ENCODE data around the gene PLN.

Gene PLN

GRCh38 chr6:118511930-118512715, 36.0 kb upstream of the PLN start:
- Histone ChIP-seq H3K27ac (ENCODE audit: low read length) (no peak overlapping the region), H3K9me3 (ENCODE audit: control insufficient read depth in 1 of 2, low read length in 2 of 2) (no peaks in the 10 kb centered on the region), H3K4me1 (ENCODE audit: control insufficient read depth in 1 of 2, insufficient read depth in 2 of 2, low read length in 2 of 2) (peaks cover 0 to 4% of the 10 kb centered on the region in 2 donors), H3K36me3 (ENCODE audit: control insufficient read depth in 1 of 2, insufficient read depth in 2 of 2, low read length in 2 of 2) (no peaks in the 10 kb centered on the region), H3K27me3 (ENCODE audit: low read depth, low read length) (no peaks in the 10 kb centered on the region), H3K4me3 (ENCODE audit: low read depth in 1 of 2, low read length in 2 of 2) (no peak overlapping the region)

GRCh38 chr6:118514689-118515088, 33.4 kb upstream of the PLN start:
- Histone ChIP-seq H3K27ac (ENCODE audit: low read length) (no peak overlapping the region), H3K4me1 (ENCODE audit: control insufficient read depth in 1 of 2, insufficient read depth in 2 of 2, low read length in 2 of 2) (peaks cover 0 to 4% of the 10 kb centered on the region in 2 donors), H3K36me3 (ENCODE audit: control insufficient read depth in 1 of 2, insufficient read depth in 2 of 2, low read length in 2 of 2) (no peaks in the 10 kb centered on the region), H3K9me3 (ENCODE audit: control insufficient read depth in 1 of 2, low read length in 2 of 2) (no peaks in the 10 kb centered on the region), H3K4me3 (ENCODE audit: low read depth in 1 of 2, low read length in 2 of 2) (no peak overlapping the region), H3K27me3 (ENCODE audit: low read depth, low read length) (no peaks in the 10 kb centered on the region)

- Histone ChIP-seq H3K27me3 (ENCODE audit: low read depth, low read length) (no peaks in the 10 kb centered on the region), H3K27ac (ENCODE audit: low read length) (no peak overlapping the region), H3K4me1 (ENCODE audit: control insufficient read depth in 1 of 2, insufficient read depth in 2 of 2, low read length in 2 of 2) (peaks cover 0 to 5% of the 10 kb centered on the region in 2 donors), H3K36me3 (ENCODE audit: control insufficient read depth in 1 of 2, insufficient read depth in 2 of 2, low read length in 2 of 2) (no peaks in the 10 kb centered on the region), H3K4me3 (ENCODE audit: low read depth in 1 of 2, low read length in 2 of 2) (no peak overlapping the region), H3K9me3 (ENCODE audit: control insufficient read depth in 1 of 2, low read length in 2 of 2) (no peaks in the 10 kb centered on the region)
Observed at GRCh38 chr6:118522422-118522821, 25.7 kb upstream of the PLN start.

GRCh38 chr6:118523216-118523615, 24.9 kb upstream of the PLN start:
- Histone ChIP-seq H3K4me3 (ENCODE audit: low read depth in 1 of 2, low read length in 2 of 2) (no peak overlapping the region), H3K27ac (ENCODE audit: low read length) (no peak overlapping the region), H3K27me3 (ENCODE audit: low read depth, low read length) (no peaks in the 10 kb centered on the region), H3K9me3 (ENCODE audit: control insufficient read depth in 1 of 2, low read length in 2 of 2) (no peaks in the 10 kb centered on the region), H3K4me1 (ENCODE audit: control insufficient read depth in 1 of 2, insufficient read depth in 2 of 2, low read length in 2 of 2) (peaks cover 0 to 8% of the 10 kb centered on the region in 2 donors), H3K36me3 (ENCODE audit: control insufficient read depth in 1 of 2, insufficient read depth in 2 of 2, low read length in 2 of 2) (no peaks in the 10 kb centered on the region)

GRCh38 chr6:118524686-118525085, 23.4 kb upstream of the PLN start:
- H3K27me3 ChIP-seq (ENCODE audit: low read depth, low read length) = no peaks in the 10 kb centered on the region
- H3K27ac ChIP-seq (ENCODE audit: low read length) = no peak overlapping the region
- H3K4me1 ChIP-seq (ENCODE audit: control insufficient read depth in 1 of 2, insufficient read depth in 2 of 2, low read length in 2 of 2) = peaks cover 0 to 17% of the 10 kb centered on the region in 2 donors
- H3K4me3 ChIP-seq (ENCODE audit: low read depth in 1 of 2, low read length in 2 of 2) = no peak overlapping the region
- H3K9me3 ChIP-seq (ENCODE audit: control insufficient read depth in 1 of 2, low read length in 2 of 2) = no peaks in the 10 kb centered on the region
- H3K36me3 ChIP-seq (ENCODE audit: control insufficient read depth in 1 of 2, insufficient read depth in 2 of 2, low read length in 2 of 2) = no peaks in the 10 kb centered on the region

- Histone ChIP-seq H3K4me1 (ENCODE audit: control insufficient read depth in 1 of 2, insufficient read depth in 2 of 2, low read length in 2 of 2) (peaks cover 0 to 17% of the 10 kb centered on the region in 2 donors), H3K27me3 (ENCODE audit: low read depth, low read length) (no peaks in the 10 kb centered on the region), H3K9me3 (ENCODE audit: control insufficient read depth in 1 of 2, low read length in 2 of 2) (peaks cover 0 to 4% of the 10 kb centered on the region in 2 donors), H3K4me3 (ENCODE audit: low read depth in 1 of 2, low read length in 2 of 2) (no peak overlapping the region), H3K36me3 (ENCODE audit: control insufficient read depth in 1 of 2, insufficient read depth in 2 of 2, low read length in 2 of 2) (no peaks in the 10 kb centered on the region), H3K27ac (ENCODE audit: low read length) (no peak overlapping the region)
Observed at GRCh38 chr6:118525913-118526780, 21.9 kb upstream of the PLN start.

- Histone ChIP-seq H3K27ac (ENCODE audit: low read length) (no peak overlapping the region), H3K36me3 (ENCODE audit: control insufficient read depth in 1 of 2, insufficient read depth in 2 of 2, low read length in 2 of 2) (no peaks in the 10 kb centered on the region), H3K4me3 (ENCODE audit: low read depth in 1 of 2, low read length in 2 of 2) (no peak overlapping the region), H3K27me3 (ENCODE audit: low read depth, low read length) (no peaks in the 10 kb centered on the region), H3K9me3 (ENCODE audit: control insufficient read depth in 1 of 2, low read length in 2 of 2) (peaks cover 0 to 4% of the 10 kb centered on the region in 2 donors), H3K4me1 (ENCODE audit: control insufficient read depth in 1 of 2, insufficient read depth in 2 of 2, low read length in 2 of 2) (peaks cover 0 to 17% of the 10 kb centered on the region in 2 donors)
Observed at GRCh38 chr6:118528129-118528528, 20.0 kb upstream of the PLN start.

- no peaks in the 10 kb centered on the region for H3K36me3 ChIP-seq (ENCODE audit: control insufficient read depth in 1 of 2, insufficient read depth in 2 of 2, low read length in 2 of 2)
- no peaks in the 10 kb centered on the region for H3K27me3 ChIP-seq (ENCODE audit: low read depth, low read length)
- H3K27ac ChIP-seq (ENCODE audit: low read length) = no peak overlapping the region
- H3K4me1 ChIP-seq (ENCODE audit: control insufficient read depth in 1 of 2, insufficient read depth in 2 of 2, low read length in 2 of 2) = peaks cover 0 to 17% of the 10 kb centered on the region in 2 donors
- peaks cover 0 to 4% of the 10 kb centered on the region in 2 donors for H3K9me3 ChIP-seq (ENCODE audit: control insufficient read depth in 1 of 2, low read length in 2 of 2)
- no peak overlapping the region for H3K4me3 ChIP-seq (ENCODE audit: low read depth in 1 of 2, low read length in 2 of 2)
Observed at GRCh38 chr6:118529756-118530155, 18.3 kb upstream of the PLN start.

GRCh38 chr6:118530942-118531341, 17.2 kb upstream of the PLN start:
- Histone ChIP-seq H3K9me3 (ENCODE audit: control insufficient read depth in 1 of 2, low read length in 2 of 2) (peaks cover 0 to 4% of the 10 kb centered on the region in 2 donors), H3K27ac (ENCODE audit: low read length) (no peak overlapping the region), H3K36me3 (ENCODE audit: control insufficient read depth in 1 of 2, insufficient read depth in 2 of 2, low read length in 2 of 2) (no peaks in the 10 kb centered on the region), H3K4me3 (ENCODE audit: low read depth in 1 of 2, low read length in 2 of 2) (no peak overlapping the region), H3K27me3 (ENCODE audit: low read depth, low read length) (no peaks in the 10 kb centered on the region), H3K4me1 (ENCODE audit: control insufficient read depth in 1 of 2, insufficient read depth in 2 of 2, low read length in 2 of 2) (peaks cover 0 to 14% of the 10 kb centered on the region in 2 donors)

GRCh38 chr6:118535176-118535844, 12.8 kb upstream of the PLN start:
- H3K27me3 ChIP-seq (ENCODE audit: low read depth, low read length) = no peaks in the 10 kb centered on the region
- no peak overlapping the region for H3K4me3 ChIP-seq (ENCODE audit: low read depth in 1 of 2, low read length in 2 of 2)
- H3K27ac ChIP-seq (ENCODE audit: low read length) = no peak overlapping the region
- H3K9me3 ChIP-seq (ENCODE audit: control insufficient read depth in 1 of 2, low read length in 2 of 2) = peaks cover 0 to 4% of the 10 kb centered on the region in 2 donors
- no peaks in the 10 kb centered on the region for H3K36me3 ChIP-seq (ENCODE audit: control insufficient read depth in 1 of 2, insufficient read depth in 2 of 2, low read length in 2 of 2)
- H3K4me1 ChIP-seq (ENCODE audit: control insufficient read depth in 1 of 2, insufficient read depth in 2 of 2, low read length in 2 of 2) = peaks cover 0 to 16% of the 10 kb centered on the region in 2 donors

- no peak overlapping the region for H3K27ac ChIP-seq (ENCODE audit: low read length)
- H3K4me3 ChIP-seq (ENCODE audit: low read depth in 1 of 2, low read length in 2 of 2) = no peak overlapping the region
- no peaks in the 10 kb centered on the region for H3K9me3 ChIP-seq (ENCODE audit: control insufficient read depth in 1 of 2, low read length in 2 of 2)
- H3K27me3 ChIP-seq (ENCODE audit: low read depth, low read length) = no peaks in the 10 kb centered on the region
- no peaks in the 10 kb centered on the region for H3K36me3 ChIP-seq (ENCODE audit: control insufficient read depth in 1 of 2, insufficient read depth in 2 of 2, low read length in 2 of 2)
- H3K4me1 ChIP-seq (ENCODE audit: control insufficient read depth in 1 of 2, insufficient read depth in 2 of 2, low read length in 2 of 2) = peaks cover 0 to 16% of the 10 kb centered on the region in 2 donors
Observed at GRCh38 chr6:118536478-118536877, 11.6 kb upstream of the PLN start.
